Measurements from ENCODE around the gene COL4A2.

DNA sequence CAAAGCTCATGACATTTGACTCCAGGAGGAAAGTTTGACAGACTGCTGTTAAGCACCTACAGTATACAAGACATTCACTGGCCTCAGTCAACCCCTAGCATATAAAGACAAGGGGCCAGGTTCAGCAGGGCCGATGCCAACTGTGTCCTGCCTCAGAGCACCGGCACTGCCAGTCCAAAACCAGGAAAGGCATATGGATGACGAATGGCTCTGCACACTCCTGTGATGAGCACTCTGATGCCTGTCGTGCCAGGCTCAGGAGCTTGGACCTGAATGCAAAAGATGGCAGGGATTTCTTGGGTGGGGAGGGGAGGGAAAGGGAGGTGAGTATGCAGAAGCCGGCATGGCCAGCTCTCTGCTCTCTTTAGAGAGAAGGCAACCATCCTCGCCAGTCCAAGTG, 39.0 kb upstream of the COL4A2 start:
- no peak for TF ChIP-seq CTCF (IDR thresholded peaks at IDR 0.05)
- no peak for TF ChIP-seq POLR2A (IDR thresholded peaks at IDR 0.05)
- TF ChIP-seq POLR2AphosphoS5 (IDR thresholded peaks at IDR 0.05), result no peak
- no peak for TF ChIP-seq EP300 (IDR thresholded peaks at IDR 0.05)

Measured in suprapubic skin (tissue), 4 donors.